Esophagus muscularis mucosa (tissue), 4 donors: Measurements from ENCODE around the gene ATP6V1F.

ENCODE experiments used
- EP300 ChIP-seq: sonication (generic); formaldehyde crosslinking; IDR thresholded peaks from one replicate; pipeline ENCODE4 v1.6.1; 2017; ENCODE audit warnings: antibody characterized with exemption
- POLR2A ChIP-seq: fragments of 450-650 bp; IDR thresholded peaks from one replicate; pipeline ENCODE4 v1.6.1; 2017; ENCODE audit warnings: antibody characterized with exemption, moderate library complexity, mild to moderate bottlenecking, low read depth
- POLR2AphosphoS5 ChIP-seq, 2 donors: sonication (generic); formaldehyde crosslinking; IDR thresholded peaks; one replicate each; pipeline ENCODE4 v1.6.1; 2017; ENCODE audit warnings: antibody characterized with exemption in 2 of 2
- TF ChIP-seq, protein P1 (sequence below), 3 experiments: fragments of 200-600 bp in 2 of 3; fragments of 450-650 bp in 1 of 3; sonication (generic) in 2 of 3; IDR thresholded peaks; one replicate each; pipeline ENCODE4 v1.5.1; 2017 to 2019; ENCODE audit warnings: antibody characterized with exemption in 3 of 3, mild to moderate bottlenecking in 2 of 3, moderate library complexity in 1 of 3

DNA sequence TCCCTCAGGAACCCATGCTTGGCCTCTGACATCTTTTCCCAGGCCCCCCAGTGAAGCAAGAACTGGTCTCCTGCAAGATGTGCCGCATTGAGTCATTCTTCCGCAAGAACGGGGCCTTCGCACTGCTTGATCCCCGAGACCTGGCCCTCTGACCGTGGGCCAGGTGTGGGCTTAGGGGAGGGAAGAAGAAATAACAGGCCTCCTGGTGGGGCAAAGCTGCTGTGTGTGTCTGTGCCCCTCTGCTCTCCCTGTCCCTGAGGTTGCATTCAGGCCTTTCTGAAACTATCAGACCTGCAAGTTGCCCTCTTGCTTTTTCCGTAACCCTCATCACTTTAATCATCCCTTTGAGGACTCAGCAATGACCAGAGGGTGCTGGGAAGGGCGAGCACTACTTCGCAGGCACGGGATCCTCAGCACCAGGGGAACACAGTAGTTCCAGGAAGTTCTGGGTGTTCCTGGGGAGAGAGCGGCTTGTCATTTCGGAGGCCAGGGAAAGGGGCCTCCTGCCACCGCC, 6.0 kb downstream of the ATP6V1F start:
- TF ChIP-seq POLR2AphosphoS5 (IDR thresholded peaks at IDR 0.05) (no peak), POLR2A (no peak), EP300 (no peak)
- TF ChIP-seq, protein P1, sequence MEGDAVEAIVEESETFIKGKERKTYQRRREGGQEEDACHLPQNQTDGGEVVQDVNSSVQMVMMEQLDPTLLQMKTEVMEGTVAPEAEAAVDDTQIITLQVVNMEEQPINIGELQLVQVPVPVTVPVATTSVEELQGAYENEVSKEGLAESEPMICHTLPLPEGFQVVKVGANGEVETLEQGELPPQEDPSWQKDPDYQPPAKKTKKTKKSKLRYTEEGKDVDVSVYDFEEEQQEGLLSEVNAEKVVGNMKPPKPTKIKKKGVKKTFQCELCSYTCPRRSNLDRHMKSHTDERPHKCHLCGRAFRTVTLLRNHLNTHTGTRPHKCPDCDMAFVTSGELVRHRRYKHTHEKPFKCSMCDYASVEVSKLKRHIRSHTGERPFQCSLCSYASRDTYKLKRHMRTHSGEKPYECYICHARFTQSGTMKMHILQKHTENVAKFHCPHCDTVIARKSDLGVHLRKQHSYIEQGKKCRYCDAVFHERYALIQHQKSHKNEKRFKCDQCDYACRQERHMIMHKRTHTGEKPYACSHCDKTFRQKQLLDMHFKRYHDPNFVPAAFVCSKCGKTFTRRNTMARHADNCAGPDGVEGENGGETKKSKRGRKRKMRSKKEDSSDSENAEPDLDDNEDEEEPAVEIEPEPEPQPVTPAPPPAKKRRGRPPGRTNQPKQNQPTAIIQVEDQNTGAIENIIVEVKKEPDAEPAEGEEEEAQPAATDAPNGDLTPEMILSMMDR (IDR thresholded peaks at IDR 0.05) = no peak
